HG02885 (cell line): ENCODE measurements around the gene ANXA1.
A peak's percentile ranks its signal among the peaks of the same experiment; 100 is the strongest.
"Not testable (repeated sequence)": the region's sequence is repeated elsewhere in the genome, so short reads cannot be mapped to it uniquely, and the experiment has no call there.

Experiments used
- ATAC-seq: cut with Tn5 transposase; IDR thresholded peaks from one replicate; pipeline ENCODE4 v1.9.1; 2021; ENCODE audit warnings: mild to moderate bottlenecking; ENCODE audit not compliant: unreplicated experiment, poor library complexity

ANXA1 gene

DNA sequence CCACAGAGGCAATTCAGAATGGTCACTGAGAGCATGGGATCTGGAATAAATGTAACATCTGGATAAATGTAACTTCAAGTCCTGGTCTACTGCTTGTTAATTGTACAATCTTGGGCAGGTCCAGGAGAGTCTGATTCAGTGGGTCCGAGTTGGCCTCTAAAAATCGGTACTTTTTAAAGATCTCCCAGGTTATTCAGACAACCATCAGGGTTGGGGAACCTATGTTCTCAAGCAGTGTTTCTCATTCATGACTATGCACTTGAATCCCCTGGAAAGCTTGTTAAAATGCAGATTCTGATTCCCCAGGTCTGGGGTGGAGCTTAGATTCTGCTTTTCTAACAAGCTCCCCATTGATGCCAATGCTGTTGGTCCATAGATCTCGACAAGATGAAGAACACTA, 14.8 kb downstream of the ANXA1 start:
- ATAC-seq: no peak

DNA sequence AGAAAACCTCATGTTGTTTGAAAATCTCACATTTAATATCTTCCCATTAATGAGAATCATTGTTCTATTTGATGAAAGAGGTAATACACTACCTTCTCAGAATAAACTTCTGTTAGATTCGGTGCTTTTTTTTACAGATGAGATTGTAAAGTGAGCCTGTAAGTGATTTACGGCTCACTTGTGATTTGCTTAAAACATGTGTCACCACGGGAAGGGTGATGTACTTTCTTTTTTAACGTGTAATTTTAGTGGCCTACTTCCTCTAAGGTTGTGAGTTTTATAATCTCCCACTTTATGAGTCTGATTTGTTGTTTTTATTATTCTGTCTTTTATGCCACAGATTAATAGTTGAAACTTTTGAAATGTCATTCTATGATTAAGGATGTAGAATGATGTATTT, 15.9 kb downstream of the ANXA1 start:
- ATAC-seq: no peak

DNA sequence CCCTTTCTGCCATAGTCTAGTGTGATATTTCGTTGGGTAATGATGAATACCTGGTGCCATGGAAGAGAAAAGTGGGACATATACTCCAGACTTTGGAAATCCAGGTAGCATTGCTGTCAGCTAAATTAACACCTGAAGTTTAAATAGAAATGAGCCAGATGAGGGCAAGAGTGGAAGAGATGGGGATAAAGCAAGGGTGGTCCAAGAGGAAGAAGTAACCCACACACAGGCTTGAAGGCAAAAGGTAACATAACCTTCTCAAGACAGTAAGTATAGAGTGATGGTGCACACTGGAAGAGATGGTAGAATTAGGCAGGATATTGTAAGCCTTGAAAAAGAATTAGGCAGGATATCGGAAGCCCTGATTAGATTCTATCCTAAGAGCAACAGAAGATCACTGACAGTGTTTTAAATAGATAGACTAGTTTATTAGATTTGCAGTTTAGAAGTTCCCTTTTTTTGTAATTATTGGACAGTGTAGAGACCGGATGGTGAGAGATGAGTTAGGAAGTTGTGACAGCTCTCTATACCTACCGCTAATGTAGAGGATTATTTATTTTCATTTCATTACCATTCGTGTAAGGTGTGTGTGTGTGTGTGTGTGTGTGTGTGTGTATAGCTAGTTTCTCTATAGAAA, 16.8 kb downstream of the ANXA1 start:
- peak; percentile 38 for ATAC-seq

DNA sequence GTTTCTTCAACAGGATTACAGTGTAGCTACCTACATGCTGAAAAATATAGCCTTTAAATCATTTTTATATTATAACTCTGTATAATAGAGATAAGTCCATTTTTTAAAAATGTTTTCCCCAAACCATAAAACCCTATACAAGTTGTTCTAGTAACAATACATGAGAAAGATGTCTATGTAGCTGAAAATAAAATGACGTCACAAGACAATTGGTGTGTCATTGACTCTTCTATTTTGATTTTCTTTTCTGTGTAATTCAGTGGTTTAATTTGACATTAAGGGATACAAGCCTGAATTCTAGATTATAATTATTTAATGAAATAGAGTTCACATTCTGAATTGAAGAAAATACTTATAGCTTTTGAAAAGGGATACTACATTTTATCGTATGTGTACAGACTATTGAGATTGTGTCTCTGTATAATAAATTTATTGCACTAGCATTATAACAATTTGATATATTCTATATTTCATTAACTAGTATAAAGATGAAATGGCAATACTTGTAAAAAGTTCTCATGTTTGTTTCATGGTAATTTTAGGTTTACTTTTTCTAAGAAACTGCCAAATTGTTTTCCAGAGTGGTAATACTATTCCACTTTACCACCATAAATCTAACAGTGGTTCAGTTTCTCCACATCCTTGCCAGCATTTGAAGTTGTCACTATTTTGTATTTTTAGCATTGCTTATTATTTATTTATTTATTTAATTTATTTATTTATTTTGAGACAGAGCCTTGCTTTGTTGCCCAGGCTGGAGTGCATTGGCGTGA, 18.7 kb downstream of the ANXA1 start:
- no peak for ATAC-seq

DNA sequence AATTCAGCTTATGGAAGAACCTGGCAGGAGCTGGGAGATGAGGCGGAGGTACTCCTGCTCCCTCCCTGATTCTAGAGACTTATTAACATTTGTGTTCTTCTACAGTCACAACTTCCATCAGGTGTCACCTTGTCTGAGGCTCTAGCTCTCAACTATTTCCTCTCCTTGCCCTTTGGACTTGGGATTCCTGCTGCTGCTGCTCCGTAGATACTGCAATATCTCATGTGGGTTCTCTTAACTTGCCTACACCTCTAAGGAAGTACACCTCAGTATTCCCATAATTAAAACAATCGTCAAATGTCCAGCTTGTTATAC, 21.2 kb downstream of the ANXA1 start:
- ATAC-seq: no peak

DNA sequence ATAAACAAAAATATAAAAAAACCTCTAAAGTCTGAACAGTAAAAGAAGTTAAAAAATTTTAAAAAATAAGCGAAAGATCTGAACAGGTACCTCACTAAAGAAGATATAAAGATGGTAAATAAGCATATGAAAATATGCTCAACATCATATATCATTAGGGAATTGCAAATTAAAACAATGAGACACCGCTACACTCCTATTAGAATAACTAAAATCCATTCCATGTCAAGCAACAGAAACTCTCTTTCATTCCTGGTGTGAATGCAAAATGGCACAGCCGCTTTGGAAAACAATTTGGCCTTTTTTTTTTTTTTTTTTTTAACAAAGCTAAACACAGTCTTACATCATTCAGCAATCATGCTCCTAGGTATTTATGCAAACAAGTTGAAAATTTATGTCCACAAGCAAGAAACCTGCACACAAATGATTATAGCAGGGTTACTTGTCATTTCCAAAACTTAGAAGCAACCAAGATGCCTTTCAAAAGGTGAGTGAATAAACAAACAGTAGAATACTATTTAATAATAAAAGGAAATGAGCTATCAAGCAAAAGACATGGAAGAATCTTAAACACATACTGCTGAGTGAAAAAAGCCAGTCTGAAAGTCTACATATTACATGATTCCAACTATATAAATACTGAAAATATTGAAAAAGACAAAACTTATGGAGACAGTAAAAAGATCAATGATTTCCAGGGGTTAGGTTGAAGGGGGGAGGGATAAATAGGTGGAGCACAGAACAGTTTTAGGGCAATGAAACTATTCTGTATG, 22.1 kb downstream of the ANXA1 start:
- no peak for ATAC-seq

DNA sequence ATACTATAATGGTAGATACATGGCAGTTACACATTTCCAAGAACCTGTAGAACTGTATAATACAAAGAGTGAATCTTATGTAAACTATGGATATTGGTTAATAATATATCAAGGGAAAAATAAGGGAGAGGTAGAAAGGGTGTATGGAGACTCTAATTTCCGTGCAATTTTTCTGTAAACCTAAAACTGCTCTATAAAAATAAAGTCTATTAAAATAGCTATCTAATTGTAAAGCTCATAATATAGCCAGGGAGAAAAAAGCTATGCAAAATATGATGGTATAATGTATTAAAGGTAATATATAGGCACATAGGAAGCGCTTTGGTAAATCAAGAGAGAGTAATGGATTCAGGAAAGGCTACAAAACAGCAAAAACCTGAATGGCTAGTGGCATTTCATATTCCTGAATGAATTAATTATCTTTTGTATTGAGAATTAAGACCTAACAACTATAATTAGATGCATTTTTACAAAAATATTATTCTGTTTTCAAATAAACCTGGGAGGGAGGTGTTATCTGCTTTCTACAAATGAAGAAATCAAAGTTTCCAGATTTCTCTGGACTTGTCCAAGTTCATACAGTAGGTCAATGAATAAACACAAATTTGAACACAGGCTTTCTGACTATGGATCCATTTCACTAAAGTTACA, 22.8 kb downstream of the ANXA1 start:
- ATAC-seq: no peak

DNA sequence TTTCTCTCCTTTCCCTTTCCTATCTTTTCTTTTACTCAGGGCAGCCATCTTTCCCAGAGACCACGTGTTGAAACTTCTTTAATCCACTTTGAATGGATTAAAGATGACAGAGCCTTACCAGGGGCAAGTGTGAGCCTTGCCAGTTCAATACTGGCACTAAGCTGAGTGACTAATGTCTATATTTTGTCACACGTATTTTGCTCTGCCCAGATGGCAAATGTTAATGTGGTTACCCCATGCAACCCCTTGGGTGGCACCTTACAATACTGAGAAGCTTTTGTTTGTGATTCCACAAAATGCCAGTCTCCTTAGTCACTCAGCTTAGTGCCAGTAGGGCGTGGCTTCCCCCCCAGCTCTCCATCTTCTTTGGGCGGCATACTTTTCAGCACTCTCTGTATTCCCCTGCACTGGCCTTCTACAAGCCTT, 24.8 kb downstream of the ANXA1 start:
- no peak for ATAC-seq

DNA sequence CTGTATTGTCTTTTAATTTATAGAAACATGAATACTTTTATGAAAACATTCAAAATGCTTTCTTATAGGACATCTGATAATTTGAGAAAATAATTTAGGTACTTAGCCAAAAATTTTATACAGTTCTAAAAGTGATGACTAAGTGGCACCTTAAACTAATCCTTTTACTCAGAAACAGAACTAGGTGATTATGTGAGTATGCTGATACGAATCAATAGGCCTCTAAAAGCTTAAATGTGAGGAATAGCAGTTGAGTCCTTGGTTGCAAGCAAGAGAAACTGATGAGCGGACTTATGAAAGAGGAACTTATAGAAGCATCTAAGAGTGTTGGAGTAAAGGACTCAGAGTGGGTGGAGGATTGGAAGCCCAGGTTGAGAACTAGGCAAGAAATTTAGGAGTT, 26.4 kb downstream of the ANXA1 start:
- no peak for ATAC-seq

DNA sequence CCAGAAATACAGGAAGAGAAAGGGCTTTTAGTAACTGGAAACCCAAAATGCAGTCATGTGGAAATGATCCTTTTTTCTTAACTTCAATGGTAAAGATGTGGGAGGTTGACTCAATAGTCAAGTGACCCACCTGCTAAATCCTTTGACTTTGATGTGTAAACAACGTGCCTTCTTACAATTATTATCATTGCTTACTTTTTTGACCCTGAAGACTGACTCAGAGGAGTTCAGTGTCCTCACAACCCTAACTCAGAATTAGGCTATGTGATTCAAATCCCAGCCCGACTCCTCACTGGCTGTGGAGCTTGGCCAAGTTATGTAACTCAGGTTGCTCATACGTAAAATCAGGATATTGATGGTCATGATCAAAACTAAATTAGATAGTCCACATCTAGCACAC, 27.9 kb downstream of the ANXA1 start:
- ATAC-seq: peak; percentile 39

DNA sequence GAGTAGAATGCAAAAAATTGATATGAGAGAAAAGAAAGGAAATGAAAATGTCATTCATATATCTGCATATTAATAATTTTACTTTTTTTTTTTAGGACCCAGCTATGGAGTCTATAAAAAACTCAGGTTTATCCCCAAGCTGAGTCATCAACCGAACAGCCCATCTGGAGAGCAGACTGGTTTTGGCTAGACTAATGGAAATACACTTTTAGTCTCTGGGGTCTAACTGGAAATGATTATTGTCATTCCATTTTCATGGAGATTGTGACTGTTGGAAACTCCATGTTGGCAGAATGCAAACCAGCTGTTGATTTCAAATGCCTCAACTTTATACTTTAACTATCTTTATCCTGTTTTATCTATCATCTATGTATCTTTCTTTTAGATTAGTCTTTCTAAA, 28.7 kb downstream of the ANXA1 start:
- ATAC-seq: no peak

DNA sequence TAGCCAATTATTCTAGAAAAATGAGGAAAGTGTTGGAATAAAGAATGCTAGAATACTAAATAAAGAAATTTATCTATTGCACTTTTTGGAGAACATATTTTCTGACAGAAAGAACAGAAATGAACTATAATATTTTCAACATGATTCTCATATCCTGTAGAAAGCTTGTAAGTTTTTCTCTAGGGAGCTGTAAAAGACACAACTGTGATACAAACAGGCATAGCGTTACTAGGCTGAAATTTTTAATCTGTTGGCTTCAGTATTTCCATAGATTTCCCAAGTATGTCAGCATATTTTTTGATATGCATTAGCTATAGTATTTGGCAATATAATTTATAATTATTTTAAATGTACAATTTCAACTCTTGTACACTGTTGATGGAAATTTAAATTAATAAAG, 31.3 kb downstream of the ANXA1 start:
- no peak for ATAC-seq

DNA sequence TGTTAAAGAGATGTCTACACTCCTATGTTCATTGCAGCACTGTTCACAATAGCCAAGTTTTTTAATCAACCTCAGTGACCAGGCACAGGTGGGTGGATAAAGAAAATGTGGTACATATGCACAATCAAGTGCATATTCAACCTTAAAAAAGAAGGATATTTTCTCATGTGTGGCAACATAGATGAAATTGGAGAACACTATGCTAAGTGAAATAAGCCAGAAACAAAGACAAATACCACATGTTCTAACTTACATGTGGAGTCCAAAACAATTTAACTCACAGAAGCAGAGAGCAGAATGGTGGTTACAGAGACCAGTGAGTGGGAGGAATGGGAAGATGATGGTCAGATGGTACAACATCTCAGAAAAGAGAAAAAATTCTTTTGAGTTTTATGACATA, 31.8 kb downstream of the ANXA1 start:
- ATAC-seq: no peak

DNA sequence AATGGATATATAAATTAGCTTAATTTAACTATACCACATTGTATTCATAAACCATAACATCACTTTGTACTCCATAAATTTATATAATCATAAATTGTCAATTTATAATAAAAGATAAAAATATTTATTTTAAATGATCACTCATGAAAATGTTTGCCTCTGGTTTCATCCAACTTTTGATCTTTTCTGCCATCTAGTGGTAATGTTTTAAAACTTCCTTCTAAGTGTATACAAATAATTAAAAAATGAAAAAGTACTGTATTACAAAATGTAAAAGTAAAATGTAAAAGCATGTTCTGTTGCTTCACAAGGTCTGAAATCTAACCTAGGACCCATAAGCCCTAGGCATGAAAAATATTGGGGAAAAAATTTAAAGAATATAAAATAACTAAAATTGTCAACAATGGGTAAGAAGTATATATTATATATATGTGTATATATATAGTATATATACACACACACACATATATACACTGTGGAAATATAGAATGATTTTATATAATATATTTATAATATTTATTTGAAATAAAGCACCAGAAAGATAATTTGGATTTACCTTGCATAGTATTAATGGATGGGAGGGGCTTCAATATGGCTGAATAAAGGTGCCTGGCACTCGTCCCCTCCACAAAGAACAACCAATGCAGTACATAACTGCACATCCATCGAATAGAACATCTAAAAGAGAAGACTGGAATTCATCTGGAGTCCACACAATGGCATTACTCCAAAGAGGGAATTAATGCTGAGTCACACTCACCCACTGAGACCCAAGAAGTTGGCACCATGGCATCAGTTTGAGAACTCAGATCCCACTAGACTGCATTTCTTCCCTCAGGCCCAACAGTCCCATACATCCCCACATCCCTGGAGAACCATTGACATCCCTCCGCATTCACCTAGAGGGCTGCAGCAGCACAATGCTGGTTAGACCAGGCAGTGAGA, 32.5 kb downstream of the ANXA1 start:
- peak; percentile 50 for ATAC-seq

DNA sequence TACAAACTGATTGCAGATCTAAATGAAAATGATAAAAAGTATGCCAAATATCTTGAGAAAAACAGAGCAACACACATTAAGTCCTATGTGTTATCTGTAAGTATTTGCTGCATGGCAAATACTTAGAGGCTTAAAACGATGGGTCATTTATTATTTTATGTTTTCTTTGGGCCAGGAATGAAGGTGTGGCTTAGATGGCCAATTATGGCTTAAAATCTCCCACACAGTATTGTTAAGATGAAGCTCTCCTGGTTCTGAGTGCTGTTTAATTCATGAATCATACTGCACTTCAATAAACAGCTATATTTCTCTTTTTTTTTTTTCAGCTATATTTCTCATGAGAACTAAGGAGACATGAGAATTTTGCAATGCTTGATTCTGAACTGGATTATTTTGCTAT, 39.4 kb downstream of the ANXA1 start:
- not testable (repeated sequence) for ATAC-seq

DNA sequence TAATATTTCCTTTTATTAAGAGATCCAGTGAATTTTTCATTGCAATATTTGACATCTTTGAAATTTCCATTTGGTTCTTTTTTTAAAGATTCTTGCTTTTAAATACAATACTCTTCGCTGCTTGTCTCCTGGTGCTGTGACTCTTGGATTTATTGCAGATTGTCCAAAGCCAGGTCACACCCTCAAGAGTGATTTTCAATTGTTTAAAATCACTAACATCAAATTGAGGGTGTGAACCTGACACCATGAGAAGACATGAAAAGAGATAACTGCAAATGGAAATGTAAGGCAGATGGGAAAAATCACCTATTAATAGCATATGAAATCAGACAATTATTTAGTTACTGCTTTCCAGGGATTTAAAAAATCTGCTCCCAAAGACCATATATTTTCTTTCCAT, 42.6 kb downstream of the ANXA1 start:
- ATAC-seq: no peak

DNA sequence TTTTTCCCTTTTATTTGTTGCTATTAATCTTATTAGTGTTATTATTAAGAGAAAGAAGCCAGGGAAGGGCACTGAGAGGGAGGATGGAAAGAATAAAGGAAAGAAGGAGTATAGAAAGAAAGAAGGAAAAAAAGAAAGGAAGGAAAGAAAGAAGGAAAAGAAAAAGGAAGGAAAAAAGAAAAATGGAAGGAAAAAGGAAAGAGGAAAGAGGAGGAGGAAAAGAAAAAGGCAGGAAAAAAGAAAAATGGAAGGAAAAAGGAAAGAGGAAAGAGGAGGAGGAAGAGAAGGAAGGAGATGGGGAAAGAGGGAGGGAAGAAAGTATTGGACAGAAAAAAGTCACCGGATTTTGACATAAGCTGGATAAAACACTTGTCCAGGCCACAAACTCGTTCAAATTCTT, 47.8 kb downstream of the ANXA1 start:
- no peak for ATAC-seq

DNA sequence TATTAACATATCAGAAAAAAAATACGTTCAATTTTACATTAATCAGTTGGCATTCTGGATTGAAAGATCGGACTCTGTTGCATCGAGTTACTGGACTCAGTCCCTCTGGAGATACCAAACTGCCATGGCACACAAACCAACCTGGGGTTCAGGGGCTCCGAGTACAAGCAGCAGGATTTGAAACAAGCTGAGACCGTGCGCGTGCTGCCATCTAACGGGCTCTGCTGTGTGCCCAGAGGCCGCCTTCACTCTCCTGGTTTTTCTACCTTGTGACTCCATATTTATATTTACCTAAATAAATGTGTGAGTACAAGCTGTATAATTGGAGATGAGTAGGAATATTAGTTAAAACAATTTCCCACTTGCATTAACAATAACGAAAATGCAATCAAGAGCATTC, 48.2 kb downstream of the ANXA1 start:
- ATAC-seq: no peak

DNA sequence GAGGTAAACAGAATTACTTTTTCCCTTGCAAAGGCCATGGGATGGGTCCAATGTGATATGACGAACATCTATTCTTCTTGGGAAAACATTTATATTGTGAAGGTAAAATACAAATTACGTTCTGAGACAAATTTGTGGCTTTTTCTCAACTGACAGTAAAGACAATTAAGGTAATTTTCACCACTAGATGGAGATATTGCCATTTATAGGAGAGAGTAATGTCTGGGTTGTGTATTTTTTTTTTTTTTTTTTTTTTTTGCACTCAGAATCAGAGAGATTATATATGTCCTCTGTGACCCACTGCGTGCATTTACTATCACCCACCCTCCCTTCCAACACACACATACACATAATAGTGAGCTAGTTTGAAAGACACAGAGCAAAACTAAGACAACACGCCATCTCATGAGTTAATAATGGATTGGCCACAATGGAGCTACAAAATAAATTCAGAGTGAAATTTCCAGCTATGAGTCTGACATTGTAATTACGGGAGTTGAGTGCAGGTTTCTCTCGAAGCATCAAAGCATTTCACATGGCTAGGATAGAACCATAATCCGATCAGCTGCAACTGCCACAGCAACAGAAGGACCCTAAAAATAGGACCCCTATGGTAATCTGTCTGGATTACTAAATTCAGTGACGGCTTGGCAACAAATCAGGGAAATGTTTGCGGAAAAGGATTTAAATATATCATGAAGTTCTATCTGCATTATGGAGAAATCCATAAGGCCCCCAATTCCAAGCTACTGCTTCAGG, 49.2 kb downstream of the ANXA1 start:
- peak; percentile 55 for ATAC-seq
